ES-I3 (cell line): ENCODE measurements around the gene PCMTD2.

Source experiments
- H3K36me3 ChIP-seq: 2 replicates; pipeline ENCODE4 v1.6.1; 2013; ENCODE audit warnings: mild to moderate bottlenecking, low read length, control low read depth, moderate library complexity; ENCODE audit not compliant: insufficient read depth
- H3K4me1 ChIP-seq: 2 replicates; pipeline ENCODE4 v1.6.1; 2013; ENCODE audit warnings: mild to moderate bottlenecking, control low read depth, low read length; ENCODE audit not compliant: insufficient read depth
- H3K9ac ChIP-seq: 2 replicates; pipeline ENCODE4 v1.6.1; 2013; ENCODE audit warnings: low read depth, mild to moderate bottlenecking, low read length, moderate library complexity
- H3K9me3 ChIP-seq: 2 replicates; pipeline ENCODE4 v1.6.1; 2013; ENCODE audit warnings: mild to moderate bottlenecking, low read length, moderate library complexity; ENCODE audit not compliant: control insufficient read depth, insufficient read depth

Gene PCMTD2

GRCh38 chr20:64253443-64253842, 2.1 kb upstream of the PCMTD2 start:
- peaks cover 5% of the 10 kb centered on the region for H3K4me1 ChIP-seq
- no peaks in the 10 kb centered on the region for H3K9me3 ChIP-seq
- H3K9ac ChIP-seq = no peak overlapping the region
- H3K36me3 ChIP-seq = no peaks in the 10 kb centered on the region

- Histone ChIP-seq H3K4me1 (peaks cover 12% of the 10 kb centered on the region), H3K9ac (no peak overlapping the region), H3K36me3 (no peaks in the 10 kb centered on the region), H3K9me3 (no peaks in the 10 kb centered on the region)
Observed at GRCh38 chr20:64254156-64254555, 1.4 kb upstream of the PCMTD2 start.

GRCh38 chr20:64254571-64255360, 782 bp upstream of the PCMTD2 start:
- Histone ChIP-seq H3K9me3 (no peaks in the 10 kb centered on the region), H3K36me3 (no peaks in the 10 kb centered on the region), H3K4me1 (peaks cover 13% of the 10 kb centered on the region), H3K9ac (peak overlapping the region; percentile 89)

- no peaks in the 10 kb centered on the region for H3K9me3 ChIP-seq
- H3K36me3 ChIP-seq = no peaks in the 10 kb centered on the region
- peaks cover 13% of the 10 kb centered on the region for H3K4me1 ChIP-seq
- peak overlapping the region; percentile 69 for H3K9ac ChIP-seq
Observed at GRCh38 chr20:64256282-64256935, 861 bp downstream of the PCMTD2 start.

- Histone ChIP-seq H3K4me1 (peaks cover 13% of the 10 kb centered on the region), H3K9ac (no peak overlapping the region), H3K9me3 (no peaks in the 10 kb centered on the region), H3K36me3 (no peaks in the 10 kb centered on the region)
Observed at GRCh38 chr20:64257107-64257757, 1.7 kb downstream of the PCMTD2 start.

GRCh38 chr20:64258071-64258823, 2.7 kb downstream of the PCMTD2 start:
- Histone ChIP-seq H3K9ac (no peak overlapping the region), H3K4me1 (peaks cover 13% of the 10 kb centered on the region), H3K9me3 (no peaks in the 10 kb centered on the region), H3K36me3 (no peaks in the 10 kb centered on the region)

GRCh38 chr20:64260239-64260638, 4.7 kb downstream of the PCMTD2 start:
- Histone ChIP-seq H3K9ac (no peak overlapping the region), H3K36me3 (no peaks in the 10 kb centered on the region), H3K9me3 (no peaks in the 10 kb centered on the region), H3K4me1 (peaks cover 13% of the 10 kb centered on the region)

- peaks cover 13% of the 10 kb centered on the region for H3K4me1 ChIP-seq
- H3K36me3 ChIP-seq = no peaks in the 10 kb centered on the region
- H3K9me3 ChIP-seq = no peaks in the 10 kb centered on the region
- no peak overlapping the region for H3K9ac ChIP-seq
Observed at GRCh38 chr20:64261138-64261537, 5.6 kb downstream of the PCMTD2 start.

- no peaks in the 10 kb centered on the region for H3K36me3 ChIP-seq
- H3K9ac ChIP-seq = no peak overlapping the region
- peaks cover 1% of the 10 kb centered on the region for H3K4me1 ChIP-seq
- H3K9me3 ChIP-seq = no peaks in the 10 kb centered on the region
Observed at GRCh38 chr20:64264091-64264490, 8.5 kb downstream of the PCMTD2 start.

- H3K4me1 ChIP-seq = no peaks in the 10 kb centered on the region
- no peaks in the 10 kb centered on the region for H3K36me3 ChIP-seq
- H3K9ac ChIP-seq = no peak overlapping the region
- no peaks in the 10 kb centered on the region for H3K9me3 ChIP-seq
Observed at GRCh38 chr20:64265201-64265600, 9.7 kb downstream of the PCMTD2 start.

GRCh38 chr20:64266988-64267387, 11.4 kb downstream of the PCMTD2 start:
- no peak overlapping the region for H3K9ac ChIP-seq
- H3K9me3 ChIP-seq = no peaks in the 10 kb centered on the region
- no peaks in the 10 kb centered on the region for H3K4me1 ChIP-seq
- no peaks in the 10 kb centered on the region for H3K36me3 ChIP-seq

GRCh38 chr20:64268174-64268573, 12.6 kb downstream of the PCMTD2 start:
- Histone ChIP-seq H3K9ac (no peak overlapping the region), H3K4me1 (no peaks in the 10 kb centered on the region), H3K36me3 (0 out of 2 replicates have a peak, but pooled peaks cover 2% of the 10 kb centered on the region), H3K9me3 (no peaks in the 10 kb centered on the region)

- peaks cover 9% of the 10 kb centered on the region for H3K36me3 ChIP-seq
- H3K9ac ChIP-seq = no peak overlapping the region
- H3K9me3 ChIP-seq = no peaks in the 10 kb centered on the region
- no peaks in the 10 kb centered on the region for H3K4me1 ChIP-seq
Observed at GRCh38 chr20:64269604-64270411, 14.3 kb downstream of the PCMTD2 start.

GRCh38 chr20:64271636-64272035, 16.1 kb downstream of the PCMTD2 start:
- no peaks in the 10 kb centered on the region for H3K9me3 ChIP-seq
- H3K9ac ChIP-seq = no peak overlapping the region
- no peaks in the 10 kb centered on the region for H3K4me1 ChIP-seq
- H3K36me3 ChIP-seq = peaks cover 9% of the 10 kb centered on the region
